Activated CD4-positive, alpha-beta T cell treated with anti-CD3 and anti-CD28 coated beads, Interleukin-2, amount 50 U/mL, for 48 hours (primary cell): ENCODE measurements around the gene HNRNPA1.
"Not testable (repeated sequence)": the region's sequence is repeated elsewhere in the genome, so short reads cannot be mapped to it uniquely, and the experiment has no call there.

ENCODE experiments used
- DNase-seq, 2 experiments: peaks; one replicate each; pipeline ENCODE4 v3.0.0-alpha.2; 2020

The HNRNPA1 gene

GRCh38 chr12:54300225-54300731 is 19.8 kb downstream of the HNRNPA1 start:
- no peak for DNase-seq

- peak; percentile 36 to 50 for DNase-seq
These were observed 20.4 kb downstream of the HNRNPA1 start, which contains the start of gene NFE2 for GRCh38 chr12:54300732-54301427. NFE2 (minus strand) TSS chr12:54301015; CDS start chr12:54295248, 5,767 bp downstream.

GRCh38 chr12:54301428-54302048 is 21.0 kb downstream of the HNRNPA1 start:
- no peak for DNase-seq

GRCh38 chr12:54303640-54304039 is 23.1 kb downstream of the HNRNPA1 start:
- no peak for DNase-seq

- DNase-seq: no peak
These were observed 23.8 kb downstream of the HNRNPA1 start for GRCh38 chr12:54304187-54304810.

- peak; percentile 36 to 53 for DNase-seq
These were observed 26.6 kb downstream of the HNRNPA1 start for GRCh38 chr12:54306925-54307741.

GRCh38 chr12:54311051-54311450 is 30.5 kb downstream of the HNRNPA1 start:
- DNase-seq: no peak

GRCh38 chr12:54312309-54312708 is 31.8 kb downstream of the HNRNPA1 start:
- not testable (repeated sequence) for DNase-seq

GRCh38 chr12:54321363-54321762 is 40.8 kb downstream of the HNRNPA1 start:
- DNase-seq: no peak

GRCh38 chr12:54324617-54325441 is 44.3 kb downstream of the HNRNPA1 start, which contains the start of gene COPZ1:
COPZ1 (plus strand) TSS chr12:54325131; CDS start chr12:54325164, 33 bp downstream.
- DNase-seq: peak; percentile 91 to 93

GRCh38 chr12:54325442-54326109 is 45.0 kb downstream of the HNRNPA1 start:
- DNase-seq: not testable (repeated sequence)

GRCh38 chr12:54328595-54329337 is 48.2 kb downstream of the HNRNPA1 start:
- DNase-seq: no peak

GRCh38 chr12:54329759-54330158 is 49.2 kb downstream of the HNRNPA1 start:
- DNase-seq: no peak

- no peak for DNase-seq
These were observed 49.9 kb downstream of the HNRNPA1 start for GRCh38 chr12:54330442-54330841.

GRCh38 chr12:54331461-54331860 is 50.9 kb downstream of the HNRNPA1 start:
- DNase-seq: no peak

- no peak for DNase-seq
These were observed 53.0 kb downstream of the HNRNPA1 start for GRCh38 chr12:54333420-54334034.
